HG03432 (cell line): ENCODE data around the gene NMNAT2.
"Not testable (repeated sequence)": the region's sequence is repeated elsewhere in the genome, so short reads cannot be mapped to it uniquely, and the experiment has no call there.

Source experiments
- ATAC-seq: cut with Tn5 transposase; IDR thresholded peaks from one replicate; pipeline ENCODE4 v1.9.1; 2021; ENCODE audit warnings: mild to moderate bottlenecking, moderate library complexity; ENCODE audit not compliant: unreplicated experiment

The NMNAT2 gene

DNA sequence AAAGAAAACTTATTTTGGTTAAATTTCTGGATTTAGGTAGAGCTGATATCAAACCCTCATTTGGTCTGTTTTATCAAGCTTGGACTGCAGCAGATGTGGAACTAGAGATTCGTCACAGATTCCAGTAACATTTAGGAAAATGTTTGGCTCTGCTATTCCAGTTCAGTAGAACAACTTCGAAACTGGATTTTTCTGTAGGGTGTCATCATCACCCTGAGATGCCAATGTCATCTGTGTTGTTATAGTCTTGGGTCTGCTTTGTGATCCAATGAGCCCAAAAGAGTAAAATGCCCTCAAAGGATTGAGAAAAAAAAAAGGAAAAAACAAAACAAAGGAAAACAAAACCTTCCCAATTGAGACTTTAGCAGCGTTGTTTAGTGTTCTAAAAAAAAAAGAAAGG is 176.7 kb downstream of the NMNAT2 start:
- no peak for ATAC-seq

DNA sequence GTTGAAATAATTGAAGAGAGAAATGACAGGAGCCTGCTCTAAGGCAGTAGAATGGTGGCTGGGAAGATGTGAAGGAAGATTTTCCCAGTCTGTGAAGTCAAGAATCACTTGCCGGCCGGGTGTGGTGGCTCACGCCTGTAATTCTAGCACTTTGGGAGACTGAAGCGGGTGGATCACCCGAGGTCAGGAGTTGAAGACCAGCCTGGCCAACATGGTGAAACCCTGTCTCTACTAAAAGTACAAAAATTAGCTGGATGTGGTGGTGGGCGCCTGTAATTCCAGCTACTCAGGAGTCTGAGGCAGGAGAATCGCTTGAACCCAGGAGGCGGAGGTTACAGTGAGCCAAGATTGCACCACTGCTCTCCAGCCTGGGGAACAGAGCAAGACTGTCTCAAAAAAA is 177.3 kb downstream of the NMNAT2 start:
- not testable (repeated sequence) for ATAC-seq

DNA sequence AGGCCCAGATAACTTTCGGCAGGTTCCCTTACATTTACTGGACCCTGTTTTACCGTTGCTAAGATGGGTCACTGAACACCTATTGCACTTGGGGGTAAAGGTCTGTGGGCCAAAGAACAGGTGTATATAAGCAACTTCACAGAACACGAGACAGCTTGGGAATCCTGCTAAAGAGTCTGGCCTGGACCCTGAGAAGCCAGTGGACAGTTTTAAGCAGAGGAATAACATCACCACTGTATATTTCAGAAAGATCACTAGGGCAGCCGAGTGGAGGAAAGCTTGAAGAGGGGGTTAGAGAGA is 177.7 kb downstream of the NMNAT2 start:
- no peak for ATAC-seq

DNA sequence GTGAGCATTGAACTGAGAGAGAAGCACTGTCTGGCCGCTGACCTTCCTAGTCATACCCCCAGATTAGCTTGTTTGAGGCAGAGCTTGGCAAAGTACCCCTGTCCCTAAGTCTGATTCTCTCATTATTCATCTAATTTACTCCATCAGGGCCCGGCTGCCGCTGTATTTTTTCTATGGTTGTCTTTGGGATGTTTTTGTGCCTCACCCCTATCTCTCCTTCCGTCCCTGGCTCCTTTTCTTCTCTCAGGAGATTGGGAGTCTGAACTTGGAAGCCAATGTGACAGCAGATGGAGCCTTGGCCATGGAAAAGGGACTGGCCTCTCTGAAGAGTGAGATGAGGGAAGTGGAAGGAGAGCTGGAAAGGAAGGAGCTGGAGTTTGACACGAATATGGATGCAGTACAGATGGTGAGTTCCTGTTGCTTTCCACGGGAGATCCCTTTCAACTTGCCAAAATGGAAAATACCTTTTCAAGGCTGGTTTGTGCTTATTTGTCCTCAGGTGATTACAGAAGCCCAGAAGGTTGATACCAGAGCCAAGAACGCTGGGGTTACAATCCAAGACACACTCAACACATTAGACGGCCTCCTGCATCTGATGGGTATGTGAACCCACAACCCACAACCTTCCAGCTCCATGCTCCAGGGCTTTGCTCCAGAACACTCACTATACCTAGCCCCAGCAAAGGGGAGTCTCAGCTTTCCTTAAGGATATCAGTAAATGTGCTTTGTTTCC is 178.2 kb downstream of the NMNAT2 start:
- ATAC-seq, result no peak

DNA sequence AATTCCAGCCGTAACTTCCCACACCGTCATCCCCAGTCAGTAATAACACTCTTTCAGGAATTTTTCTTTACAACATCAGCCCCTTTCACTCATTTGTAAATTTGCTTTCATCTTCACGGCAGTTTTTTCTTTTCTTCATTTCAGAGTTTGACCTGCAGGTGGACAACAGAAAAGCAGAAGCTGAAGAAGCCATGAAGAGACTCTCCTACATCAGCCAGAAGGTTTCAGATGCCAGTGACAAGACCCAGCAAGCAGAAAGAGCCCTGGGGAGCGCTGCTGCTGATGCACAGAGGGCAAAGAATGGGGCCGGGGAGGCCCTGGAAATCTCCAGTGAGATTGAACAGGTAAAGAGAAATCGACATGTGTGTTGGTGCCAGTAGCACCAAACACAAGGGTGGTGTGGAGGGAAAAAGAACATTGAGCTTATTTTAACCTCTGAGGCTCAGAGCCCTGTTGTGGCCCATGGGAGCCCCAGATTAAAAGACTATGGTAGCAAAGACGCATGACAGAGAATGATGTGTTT is 178.9 kb downstream of the NMNAT2 start:
- no peak for ATAC-seq

DNA sequence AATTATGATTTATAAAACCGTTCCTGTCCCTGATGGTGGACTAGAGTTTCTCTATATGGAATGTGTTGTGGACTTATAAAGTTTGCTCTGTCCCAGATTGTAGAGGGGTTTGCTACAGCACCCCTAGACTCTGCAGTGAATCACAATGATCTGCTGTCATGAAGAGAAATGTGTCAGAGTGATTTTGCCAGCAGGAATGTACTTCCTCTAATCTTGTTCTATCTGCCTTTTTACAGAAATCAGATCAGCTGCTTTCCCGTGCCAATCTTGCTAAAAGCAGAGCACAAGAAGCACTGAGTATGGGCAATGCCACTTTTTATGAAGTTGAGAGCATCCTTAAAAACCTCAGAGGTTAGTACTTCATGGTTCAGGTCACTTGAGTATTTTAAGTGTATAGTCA is 180.1 kb downstream of the NMNAT2 start:
- no peak for ATAC-seq

DNA sequence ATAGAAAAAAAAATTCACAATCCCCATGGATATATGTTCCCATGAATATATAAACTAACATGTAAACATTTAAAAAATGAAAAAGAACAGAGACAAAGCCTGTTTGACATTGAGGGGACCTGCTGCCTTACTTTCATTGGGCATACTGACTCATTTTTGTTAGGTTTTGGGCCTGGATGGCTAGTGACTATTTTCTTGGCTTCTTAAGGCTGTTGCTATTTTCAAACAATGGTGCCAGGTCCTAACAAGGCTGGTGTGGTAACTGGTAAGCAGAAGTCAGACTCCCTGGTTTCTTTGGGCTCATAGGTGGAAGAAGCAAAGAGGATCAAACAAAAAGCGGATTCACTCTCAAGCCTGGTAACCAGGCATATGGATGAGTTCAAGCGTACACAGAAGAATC is 181.1 kb downstream of the NMNAT2 start:
- no peak for ATAC-seq

DNA sequence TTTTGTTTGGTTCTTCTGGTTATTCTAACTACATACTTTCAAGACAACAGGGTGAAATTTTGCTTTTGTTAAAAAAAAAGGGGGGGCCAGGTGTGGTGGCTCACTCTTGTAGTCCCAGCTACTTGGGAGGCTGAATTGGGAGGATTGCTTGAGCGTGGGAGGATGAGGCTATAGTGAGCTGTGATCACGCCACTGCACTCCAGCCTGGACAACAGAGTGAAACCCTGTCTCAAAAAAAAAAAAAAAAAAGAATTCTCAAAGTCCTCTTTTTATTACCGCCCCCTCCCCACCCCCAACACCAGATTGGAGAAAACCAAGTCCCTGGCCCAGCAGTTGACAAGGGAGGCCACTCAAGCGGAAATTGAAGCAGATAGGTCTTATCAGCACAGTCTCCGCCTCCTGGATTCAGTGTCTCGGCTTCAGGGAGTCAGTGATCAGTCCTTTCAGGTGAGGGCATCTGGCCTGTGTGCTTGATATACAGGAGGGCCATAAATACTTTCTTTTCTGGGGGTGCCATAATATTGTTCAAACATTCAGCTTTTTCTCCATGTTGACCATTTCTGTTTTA is 181.9 kb downstream of the NMNAT2 start:
- ATAC-seq, result no peak

DNA sequence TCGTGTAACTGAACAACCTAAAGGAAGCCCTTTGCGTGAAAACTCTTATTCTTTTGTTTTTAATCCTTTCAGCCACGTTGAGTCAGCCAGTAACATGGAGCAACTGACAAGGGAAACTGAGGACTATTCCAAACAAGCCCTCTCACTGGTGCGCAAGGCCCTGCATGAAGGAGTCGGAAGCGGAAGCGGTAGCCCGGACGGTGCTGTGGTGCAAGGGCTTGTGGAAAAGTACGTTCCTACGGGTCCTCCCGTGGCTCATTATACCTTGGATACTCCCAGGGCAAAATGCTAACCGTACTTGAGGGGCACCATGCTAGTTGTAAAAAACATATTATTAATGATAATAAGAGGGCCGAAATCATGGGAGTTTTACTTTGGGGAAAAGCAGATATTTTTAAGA is 182.7 kb downstream of the NMNAT2 start:
- ATAC-seq, result no peak

DNA sequence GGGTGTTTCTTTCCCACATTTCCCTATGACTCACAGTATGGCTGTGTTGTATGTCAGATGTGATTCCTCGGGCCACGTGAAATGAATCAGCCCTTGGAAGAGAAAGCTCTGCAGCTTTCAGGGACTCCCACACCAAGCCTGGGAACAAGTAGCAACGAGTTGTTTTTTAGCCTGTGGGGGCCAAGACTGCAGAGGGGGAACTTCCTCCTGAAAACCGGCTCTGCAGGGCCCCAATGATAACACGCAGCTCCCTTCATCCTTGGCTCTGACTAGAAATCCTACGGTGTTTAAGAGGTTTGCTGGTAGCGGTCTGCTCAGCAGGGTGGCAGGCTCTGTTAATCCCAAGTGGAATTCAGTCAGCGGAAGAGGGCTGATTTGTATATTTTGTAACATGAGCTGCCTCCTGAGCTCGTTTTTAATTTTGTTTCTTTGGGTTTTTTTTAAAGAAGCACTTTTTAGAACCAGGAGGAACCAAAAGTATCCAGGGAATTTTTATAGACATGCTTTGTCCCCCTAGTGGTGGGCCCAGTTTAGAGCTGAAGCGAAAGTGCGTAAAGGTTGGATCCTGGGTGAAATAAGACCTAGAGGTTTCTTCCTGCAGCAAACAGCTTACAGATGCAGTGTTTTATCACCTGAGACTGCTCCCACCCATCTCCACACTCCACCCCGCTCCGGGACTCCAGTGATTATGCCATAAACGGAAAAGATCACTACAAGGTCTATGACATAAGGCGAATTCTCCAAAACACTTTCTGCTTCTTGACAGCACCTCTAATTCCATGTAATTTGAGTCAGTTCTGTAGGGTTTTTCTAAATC is 183.3 kb downstream of the NMNAT2 start:
- no peak for ATAC-seq

DNA sequence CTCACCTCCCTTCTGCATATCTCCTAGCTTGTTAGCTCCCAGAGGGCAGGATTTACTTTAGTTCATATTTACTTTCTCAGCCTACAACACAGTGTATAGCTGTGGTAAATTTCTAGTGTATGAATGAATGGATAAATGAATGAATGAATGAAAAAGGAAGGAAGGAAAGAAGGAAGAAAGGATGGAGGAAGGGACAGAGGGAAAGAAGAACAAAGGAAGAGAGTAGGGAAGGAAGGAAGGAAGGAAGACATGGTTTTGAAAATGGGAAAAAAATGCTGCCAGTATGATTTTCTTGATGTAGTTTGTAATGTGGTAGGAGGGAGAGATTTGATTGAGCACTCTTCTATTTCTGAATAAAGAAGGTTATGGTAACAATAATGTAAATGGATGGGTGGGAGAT is 185.1 kb downstream of the NMNAT2 start:
- no peak for ATAC-seq

DNA sequence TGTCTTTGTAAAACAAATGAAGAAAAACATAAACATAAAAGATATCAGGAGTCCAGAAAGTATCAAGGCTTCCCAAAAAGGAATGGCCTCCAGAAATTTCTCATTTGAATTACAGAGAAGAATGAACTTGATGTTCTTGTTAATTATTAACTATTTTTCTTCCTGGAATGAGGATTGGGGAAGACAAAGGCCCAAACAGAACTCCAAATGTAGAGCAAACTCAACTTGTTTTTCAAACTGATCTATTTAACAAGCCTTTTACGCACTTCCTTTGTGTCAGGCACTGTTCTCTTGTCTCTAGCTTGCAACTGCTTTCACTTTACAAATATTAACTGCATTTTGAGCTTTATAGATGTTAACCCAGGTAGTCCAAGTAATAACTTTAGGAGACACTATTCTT is 186.6 kb downstream of the NMNAT2 start:
- ATAC-seq, result no peak

DNA sequence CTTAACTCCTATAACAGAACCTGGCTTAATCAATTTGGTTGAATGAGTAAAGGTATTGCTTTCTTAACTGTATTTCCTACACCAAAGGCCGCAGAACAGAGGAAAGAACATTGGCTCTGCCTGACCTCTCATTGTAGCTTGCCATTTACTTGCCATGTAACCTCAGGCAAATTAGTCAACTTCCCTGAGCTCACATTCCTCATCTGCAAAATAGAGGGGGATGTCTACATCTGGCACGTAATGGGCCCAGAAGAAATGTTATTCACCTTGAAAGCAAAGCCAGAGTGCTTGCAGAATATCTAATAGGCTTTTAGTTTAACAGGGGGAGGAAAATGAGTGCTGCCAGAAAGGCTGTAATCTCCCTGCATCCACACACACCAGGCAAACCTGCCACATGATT is 187.8 kb downstream of the NMNAT2 start:
- no peak for ATAC-seq

DNA sequence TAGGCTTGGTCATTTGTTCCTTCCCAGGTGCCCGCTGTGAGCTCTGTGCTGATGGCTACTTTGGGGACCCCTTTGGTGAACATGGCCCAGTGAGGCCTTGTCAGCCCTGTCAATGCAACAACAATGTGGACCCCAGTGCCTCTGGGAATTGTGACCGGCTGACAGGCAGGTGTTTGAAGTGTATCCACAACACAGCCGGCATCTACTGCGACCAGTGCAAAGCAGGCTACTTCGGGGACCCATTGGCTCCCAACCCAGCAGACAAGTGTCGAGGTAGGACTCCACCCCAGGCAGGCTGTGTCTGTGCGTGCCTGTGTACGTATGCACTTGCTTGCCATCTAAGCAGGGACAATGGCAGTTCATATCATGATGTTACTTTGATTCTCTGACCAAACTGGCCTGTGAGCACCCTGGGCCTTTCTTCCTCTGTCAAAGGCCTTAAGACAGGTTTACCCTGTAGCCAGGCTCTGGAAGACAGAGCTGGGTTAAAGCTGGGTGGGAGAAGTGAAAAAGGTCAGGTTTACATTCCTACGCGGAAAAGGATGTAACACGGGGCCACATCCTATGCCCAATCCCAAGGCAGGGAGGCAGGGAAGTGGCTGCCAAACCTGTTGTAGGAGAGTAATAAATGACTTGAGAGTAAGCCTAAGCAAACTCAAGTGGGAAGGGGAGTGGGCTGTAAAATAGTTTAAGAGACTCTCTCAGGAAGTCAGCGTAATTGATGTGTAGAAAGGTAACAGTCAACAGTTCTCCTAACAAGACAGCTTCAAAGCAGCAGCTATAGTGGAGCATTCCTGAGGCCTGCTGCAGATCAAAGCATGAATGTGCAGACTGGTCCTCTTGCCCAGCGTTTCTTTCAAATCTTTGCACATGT is 189.6 kb downstream of the NMNAT2 start:
- ATAC-seq, result no peak

DNA sequence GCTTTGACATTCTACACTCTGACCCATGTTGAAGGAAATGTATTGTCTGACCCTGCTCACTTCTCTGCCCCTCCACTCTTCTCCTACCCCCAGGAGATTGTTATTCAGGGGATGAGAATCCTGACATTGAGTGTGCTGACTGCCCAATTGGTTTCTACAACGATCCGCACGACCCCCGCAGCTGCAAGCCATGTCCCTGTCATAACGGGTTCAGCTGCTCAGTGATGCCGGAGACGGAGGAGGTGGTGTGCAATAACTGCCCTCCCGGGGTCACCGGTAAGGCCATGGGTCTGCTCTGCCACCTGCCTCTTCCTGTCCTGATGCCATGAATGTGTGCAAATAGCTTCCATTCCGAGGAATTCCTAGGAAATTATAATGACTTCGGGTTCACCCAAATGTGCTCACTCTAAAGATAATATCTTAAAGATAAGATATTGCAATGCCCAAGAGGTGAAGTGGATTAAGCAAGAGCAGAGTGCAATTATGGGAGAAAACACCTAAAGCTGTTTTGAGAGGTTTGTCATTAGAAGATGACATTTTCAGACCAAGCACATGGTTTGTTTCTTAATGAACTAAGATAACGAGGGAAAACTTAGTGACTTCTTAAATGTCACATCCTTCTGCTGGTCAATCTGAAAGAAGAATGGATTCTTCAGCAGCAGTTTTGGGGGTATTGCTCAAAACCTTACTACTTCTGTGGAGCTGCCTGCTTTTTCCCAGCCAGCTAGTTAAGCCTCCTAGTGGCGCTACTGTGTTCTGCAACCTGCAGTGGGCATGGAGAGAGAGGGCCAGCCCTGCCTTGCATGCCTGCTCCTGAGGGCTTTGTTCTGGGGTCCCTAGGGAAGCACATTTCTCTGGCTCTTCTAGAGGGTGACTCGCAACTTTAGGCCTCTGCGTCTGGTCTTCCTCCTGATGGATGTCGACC is 190.5 kb downstream of the NMNAT2 start:
- ATAC-seq, result no peak

DNA sequence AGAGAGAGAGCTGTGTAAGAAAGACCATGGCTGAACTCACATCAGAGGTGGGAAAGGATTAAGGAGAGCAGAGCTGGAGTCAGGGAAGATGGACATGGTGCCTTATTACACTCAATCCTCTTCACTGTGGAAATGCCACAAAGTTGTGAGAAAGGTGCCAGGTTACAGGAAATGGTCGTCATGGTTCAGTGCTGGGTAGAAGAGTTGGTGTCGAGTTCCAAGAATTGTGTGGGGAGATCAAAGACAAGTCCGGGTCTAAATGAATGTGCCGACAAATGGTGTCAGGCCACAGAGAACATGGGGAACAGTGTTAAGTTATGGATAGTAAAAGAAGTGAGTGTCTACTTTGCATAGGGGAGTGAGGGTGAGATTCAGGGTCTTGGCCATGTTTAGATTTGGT is 191.2 kb downstream of the NMNAT2 start:
- ATAC-seq, result no peak

DNA sequence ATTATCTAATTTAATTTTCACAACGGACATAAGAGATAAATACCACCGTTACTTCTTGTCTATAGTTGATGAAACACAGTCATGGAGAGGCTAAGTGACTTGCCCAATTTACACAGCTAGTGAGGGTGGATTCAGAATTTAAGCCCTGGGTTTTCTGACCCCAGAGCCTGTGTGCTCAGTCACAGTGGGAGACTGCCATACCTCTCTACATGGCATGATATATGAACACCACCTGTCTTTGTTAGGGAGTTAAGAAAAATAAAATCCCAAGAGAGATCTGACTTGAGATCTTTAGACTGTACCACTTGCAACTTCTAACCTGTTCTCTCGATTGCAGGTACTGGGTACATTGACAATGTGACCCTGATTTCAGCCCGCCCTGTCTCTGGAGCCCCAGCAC is 191.8 kb downstream of the NMNAT2 start:
- ATAC-seq, result no peak

DNA sequence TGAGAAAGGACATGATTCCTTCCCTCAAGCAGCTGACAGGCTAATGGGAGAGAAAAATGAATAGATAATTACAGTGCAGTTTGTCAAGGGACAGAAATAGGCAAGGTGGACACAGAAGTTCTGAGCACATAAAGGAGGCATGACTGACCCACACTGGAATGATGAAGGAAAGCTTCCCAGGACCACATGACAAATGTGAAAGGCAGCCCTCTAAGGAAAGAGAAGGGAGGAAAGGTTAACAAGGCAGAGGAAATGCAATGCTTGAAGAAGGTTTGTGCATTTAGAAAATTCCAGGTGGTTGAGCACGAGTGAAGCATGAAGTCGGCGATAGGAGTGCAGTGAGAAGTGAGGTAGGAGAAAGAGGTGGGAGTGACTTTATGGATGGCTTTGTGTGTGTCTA is 194.7 kb downstream of the NMNAT2 start:
- ATAC-seq, result no peak

DNA sequence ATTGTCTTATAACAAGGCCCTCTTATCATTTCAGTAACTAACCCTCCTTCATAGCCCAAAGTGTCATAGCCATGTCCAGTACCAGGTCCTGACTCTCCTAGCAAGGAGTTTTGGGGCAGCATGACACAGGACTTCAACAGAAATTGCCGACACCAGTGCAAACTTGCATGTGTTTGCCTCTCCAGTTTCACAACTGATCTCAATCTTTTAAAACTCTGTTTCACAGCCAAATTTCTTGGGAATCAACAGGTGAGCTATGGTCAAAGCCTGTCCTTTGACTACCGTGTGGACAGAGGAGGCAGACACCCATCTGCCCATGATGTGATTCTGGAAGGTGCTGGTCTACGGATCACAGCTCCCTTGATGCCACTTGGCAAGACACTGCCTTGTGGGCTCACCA is 195.3 kb downstream of the NMNAT2 start:
- ATAC-seq, result no peak

DNA sequence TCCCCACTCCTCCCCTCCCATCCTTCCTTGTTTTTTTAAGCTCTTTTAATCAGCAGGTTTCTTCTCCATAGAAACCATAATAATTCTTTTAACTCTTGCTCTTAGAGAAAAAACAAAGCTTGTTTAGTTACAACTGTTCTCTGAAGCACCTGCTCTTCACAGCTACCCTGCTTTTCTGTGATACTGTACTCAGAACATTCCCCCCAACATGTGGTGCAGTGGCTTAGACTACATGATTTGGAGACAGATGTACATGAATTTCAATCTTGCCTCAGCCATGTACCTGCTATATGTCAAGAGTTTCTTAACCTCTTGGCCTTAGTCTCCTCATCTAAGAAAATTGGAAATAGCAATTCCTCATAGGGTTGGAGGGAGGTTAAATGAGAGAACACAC is 198.6 kb downstream of the NMNAT2 start:
- ATAC-seq, result no peak
